GM18499 (cell line): Measurements from ENCODE around the gene MRPL24.

Experiments
- ATAC-seq: cut with Tn5 transposase; IDR thresholded peaks from one replicate; pipeline ENCODE4 v1.9.1; 2021; ENCODE audit warnings: moderate number of reproducible peaks; ENCODE audit not compliant: insufficient read depth, unreplicated experiment

The MRPL24 gene

GRCh38 chr1:156694690-156694962 lies 46.3 kb downstream of the MRPL24 start:
- ATAC-seq: no peak

- ATAC-seq: no peak
These were observed 46.8 kb downstream of the MRPL24 start for GRCh38 chr1:156693848-156694689.

- ATAC-seq: no peak
These were observed 47.7 kb downstream of the MRPL24 start for GRCh38 chr1:156692925-156693847.

GRCh38 chr1:156692441-156692924 lies 48.4 kb downstream of the MRPL24 start:
- no peak for ATAC-seq

GRCh38 chr1:156691665-156692440 lies 49.0 kb downstream of the MRPL24 start:
- no peak for ATAC-seq

GRCh38 chr1:156691191-156691590 lies 49.7 kb downstream of the MRPL24 start:
- ATAC-seq: no peak

GRCh38 chr1:156690675-156691036 lies 50.2 kb downstream of the MRPL24 start:
- no peak for ATAC-seq

GRCh38 chr1:156689953-156690674 lies 50.8 kb downstream of the MRPL24 start:
- ATAC-seq: no peak

- ATAC-seq: no peak
These were observed 51.6 kb downstream of the MRPL24 start for GRCh38 chr1:156689035-156689952.
